ENCODE results near the gene PXDN. TPM values are rescaled to one million over a fixed set of nuclear protein-coding genes. Genes with fewer than 3 reads are reported as not detected.

Gene PXDN
- total RNA-seq, 1 donor from 2014 or later, result 109 TPM

DNA sequence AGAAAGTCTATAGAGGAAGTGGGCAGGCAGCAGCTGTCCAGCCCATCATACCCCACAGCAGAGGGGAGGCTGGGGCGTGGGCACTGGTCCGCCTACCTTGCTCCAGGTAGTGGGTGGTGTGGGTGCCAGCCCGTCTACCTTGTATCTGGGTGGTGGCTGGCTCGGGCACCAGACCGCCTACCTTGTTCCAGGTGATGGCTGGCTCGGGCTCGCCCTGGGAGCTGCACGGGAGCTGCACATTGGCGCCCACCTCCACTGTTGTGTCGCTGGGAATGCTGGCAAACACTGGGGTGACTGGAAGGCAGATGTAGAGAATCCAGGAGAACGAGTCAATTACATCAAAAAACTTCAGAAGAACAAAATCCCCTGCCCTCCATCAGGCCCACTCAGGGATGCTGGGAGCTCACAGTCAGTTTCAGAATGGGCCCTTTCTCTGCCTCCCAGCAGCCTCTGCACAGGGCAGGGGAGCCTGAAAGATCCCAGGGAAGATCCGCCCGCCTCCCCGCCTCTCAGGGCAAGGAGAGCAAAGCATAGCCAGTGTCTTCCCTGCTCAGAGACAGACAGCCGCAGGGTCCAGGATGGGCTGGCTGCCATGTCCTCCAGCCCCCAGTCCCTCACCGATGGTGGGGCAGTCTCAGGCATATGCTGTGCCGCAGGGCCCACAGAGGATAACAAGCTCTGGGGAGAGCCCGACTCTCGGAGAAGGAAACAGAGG, 82.3 kb downstream of the PXDN start:
- no peak for DNase-seq

DNA sequence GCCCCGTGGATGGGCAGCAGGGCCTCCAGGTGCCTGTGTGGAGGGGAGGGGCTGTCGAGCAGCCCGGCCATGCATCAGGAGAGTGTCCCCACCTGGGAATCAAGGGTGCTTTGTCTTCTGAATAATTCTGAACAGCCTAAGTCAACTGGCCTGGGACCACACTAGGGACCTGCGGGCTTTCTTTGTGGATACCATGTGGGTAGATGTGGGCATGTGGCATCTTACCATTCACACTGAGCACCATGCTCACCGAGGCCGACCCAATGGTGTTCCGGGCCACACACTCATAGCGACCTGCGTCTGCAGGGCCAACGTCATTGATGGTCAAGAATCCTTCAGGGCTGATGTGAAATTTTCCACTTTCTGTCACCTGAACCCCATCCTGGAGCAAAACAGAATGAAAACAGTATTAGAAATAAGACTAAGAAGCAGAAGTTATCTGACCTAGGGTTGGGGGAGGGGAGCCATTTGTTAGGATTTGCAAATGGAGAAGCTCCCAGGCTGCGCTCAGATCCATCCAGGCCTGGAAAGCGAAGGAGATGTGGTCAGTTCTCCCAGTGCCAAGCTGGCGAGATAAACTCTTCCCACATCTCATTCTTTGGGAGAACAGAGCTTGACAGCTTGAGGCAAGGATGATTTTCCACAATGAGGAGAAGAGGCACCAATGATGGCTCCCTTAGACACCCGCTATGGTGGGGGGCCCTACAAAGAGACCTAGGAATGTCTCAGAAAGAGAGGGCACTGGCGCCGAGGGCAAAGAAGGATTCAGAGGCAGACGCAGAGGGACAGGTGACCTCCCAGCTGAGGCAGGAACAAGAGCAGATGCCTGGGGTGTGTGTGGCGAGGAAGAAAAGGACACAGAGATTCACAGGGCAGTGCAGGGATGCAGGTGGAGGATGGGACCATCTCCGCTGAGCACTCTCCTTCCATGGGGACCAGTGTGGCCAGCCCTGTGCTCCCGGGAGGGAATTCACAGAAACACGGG, 83.4 kb downstream of the PXDN start:
- DNase-seq, result no peak

DNA sequence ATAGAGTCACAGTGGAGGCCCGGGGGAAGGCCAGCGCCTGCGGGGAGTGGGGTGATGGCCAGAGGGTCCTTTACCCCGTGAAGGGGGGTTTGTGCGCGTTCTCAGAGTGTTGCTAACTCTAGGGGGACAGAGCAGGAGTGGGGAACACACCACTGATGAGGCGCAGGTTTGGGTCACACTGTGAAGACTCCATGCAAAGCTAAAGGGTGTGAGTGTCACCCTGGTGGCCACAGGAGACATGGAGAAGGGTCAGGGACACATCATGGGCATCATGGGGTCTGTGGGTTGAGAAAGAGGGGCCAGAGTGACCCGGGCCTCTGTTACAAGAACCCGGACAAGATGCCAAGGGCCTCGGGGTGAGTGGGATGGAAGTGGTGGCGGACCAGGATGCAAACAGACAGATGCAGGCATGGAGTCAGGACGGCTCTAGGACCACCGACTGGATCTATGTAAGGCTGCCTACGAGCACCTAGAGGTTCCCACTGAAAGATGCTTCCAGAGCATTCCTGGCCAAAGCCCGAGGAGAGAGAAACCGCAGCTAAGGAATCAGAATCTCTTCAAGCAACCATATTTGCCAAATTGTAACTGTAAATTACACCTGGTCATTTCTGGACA, 84.3 kb downstream of the PXDN start:
- no peak for DNase-seq

DNA sequence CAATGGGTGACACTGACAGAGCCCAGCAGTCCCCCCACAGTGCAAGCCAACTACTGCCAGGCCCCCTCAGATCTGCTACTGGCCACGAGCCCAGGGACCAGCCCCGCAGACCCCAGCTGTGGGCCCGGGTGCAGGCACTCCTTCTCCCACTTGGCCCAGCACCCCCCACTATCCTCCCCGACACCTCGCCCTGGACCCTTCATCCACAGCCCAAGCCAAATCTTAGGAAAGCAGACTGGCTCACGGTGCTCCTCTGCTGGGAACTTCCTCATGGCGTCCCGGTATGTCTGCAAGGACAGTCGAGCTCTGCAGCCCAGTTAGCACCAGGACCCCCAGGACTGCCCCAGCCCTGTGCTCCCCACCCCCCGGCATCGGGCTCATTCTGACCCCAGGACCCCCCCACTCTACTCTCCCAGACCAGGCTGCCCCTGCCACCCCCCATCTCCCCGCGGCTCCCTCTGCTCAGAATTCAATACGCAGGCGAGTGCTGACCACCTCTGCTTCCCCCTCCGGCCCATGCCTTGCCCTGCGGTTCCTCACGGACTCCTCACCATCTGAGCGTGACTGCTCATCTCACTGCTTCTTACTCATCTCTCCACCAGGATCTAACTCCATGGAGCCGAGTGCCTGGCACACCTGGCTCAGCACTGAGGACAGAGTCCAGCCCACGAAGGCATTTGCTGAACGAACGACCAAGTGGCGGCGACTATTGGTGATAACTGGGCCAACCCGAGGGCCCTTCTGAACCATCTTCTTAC, 85.7 kb downstream of the PXDN start:
- DNase-seq, result no peak

DNA sequence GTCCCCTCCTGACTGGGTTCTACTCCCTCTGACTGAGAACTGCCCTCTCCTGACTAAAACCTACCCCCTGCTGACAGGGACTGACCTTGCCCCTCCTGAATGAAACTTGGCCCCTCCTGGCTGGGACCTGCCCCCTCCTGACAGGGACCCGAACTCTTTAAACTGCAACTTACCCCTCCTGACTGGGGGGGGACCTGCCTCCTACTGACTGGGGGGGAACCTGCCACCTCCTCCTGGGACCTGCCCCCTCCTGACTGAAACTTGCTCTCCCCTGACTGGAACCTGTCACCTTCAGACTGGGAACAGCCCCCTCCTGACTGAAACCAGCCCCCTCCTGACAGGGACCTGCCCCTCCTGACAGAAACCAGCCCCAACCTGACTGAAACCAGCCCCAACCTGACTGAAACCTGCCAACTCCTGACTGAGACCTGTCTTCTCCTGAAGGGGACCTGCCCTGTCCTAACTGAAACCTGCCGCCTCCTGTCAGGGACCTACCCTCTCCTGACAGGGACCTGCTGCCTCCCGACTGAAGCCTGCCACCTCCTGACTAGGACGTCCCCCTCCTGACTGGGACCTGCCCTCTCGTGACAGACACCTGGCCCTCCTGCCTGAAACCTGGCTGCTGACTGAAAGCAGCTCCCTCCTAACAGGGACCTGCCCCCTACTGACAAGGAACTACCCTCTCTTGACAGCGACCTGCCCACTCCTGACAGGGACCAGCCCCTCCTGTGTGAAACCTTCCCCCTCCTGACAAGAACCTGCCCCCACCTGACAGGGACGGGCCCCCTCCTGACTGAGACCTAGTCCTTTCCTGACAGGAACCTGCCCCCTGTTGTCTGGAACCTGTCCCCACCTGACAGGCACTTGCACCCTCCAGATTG, 87.1 kb downstream of the PXDN start:
- no peak for DNase-seq

DNA sequence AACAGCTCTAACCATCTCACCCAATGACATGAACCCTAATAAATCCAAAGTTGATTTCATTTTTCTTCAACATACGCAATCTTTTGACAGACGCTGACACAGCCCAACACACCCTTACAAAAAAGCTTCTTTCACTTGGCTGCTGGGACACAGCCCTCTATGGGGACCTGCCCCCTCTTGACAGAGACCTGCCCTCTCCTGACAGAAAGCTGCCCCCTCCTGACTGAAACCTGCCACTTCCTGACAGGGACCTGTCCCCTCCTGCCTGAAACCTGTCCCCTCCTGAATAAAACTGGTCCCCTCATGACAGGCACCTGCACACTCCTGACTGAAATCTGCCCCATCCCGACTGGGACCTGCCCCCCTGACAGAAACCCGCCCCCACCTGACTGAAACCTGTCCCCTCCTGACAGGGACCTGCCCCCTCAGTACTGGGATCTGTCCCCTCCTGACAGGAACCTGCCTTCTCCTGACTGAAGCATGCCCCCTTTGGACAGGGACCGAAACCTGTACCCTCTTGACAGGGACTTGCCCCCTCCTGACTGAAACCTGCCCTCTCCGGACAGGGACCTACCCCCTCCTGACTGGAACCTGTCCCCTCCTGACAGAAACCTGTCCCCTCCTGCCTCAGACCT, 87.9 kb downstream of the PXDN start:
- DNase-seq, result no peak

DNA sequence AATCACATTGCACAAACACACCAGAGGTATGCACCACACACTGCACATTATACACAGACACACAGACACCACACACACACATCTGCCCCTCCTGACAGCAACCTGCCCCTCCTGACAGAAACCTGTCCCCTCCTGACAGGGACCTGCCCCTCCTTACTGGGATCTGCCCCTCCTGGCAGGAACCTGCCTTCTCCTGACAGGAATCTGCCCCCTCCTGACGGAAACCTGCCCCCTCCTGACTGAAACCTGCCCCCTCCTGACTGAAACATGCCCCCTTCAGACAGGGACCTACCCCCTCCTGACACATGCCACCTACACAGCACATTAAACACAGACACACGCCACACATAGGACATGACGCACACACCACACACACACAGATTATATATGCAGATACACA, 88.9 kb downstream of the PXDN start:
- no peak for DNase-seq

DNA sequence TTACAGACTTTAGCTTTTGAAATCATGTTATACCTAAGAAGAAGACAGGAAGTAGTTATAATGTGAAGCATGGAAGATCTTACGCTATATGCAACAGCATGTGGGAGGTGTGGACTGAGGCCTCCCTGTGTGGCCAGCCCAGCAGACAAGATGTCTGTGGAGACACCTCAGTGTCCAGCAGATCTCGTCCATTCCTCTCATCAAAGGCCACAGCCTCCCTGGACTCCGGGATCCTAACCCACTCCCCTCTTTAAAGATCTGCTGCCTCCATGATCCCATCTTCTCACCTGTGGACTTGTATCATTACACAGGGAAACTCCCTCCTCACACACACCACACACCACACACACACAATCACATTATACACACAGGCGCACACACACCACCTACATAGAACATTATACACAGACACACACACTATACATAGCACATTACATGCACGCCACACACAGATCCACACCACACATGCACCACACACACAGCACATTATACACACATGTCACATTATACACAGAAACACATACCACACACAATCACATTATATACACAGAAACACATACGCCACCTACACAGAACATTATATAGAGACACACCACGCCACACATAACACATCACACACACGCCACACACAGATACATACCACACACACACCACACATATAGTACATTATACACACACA, 89.5 kb downstream of the PXDN start:
- no peak for DNase-seq

DNA sequence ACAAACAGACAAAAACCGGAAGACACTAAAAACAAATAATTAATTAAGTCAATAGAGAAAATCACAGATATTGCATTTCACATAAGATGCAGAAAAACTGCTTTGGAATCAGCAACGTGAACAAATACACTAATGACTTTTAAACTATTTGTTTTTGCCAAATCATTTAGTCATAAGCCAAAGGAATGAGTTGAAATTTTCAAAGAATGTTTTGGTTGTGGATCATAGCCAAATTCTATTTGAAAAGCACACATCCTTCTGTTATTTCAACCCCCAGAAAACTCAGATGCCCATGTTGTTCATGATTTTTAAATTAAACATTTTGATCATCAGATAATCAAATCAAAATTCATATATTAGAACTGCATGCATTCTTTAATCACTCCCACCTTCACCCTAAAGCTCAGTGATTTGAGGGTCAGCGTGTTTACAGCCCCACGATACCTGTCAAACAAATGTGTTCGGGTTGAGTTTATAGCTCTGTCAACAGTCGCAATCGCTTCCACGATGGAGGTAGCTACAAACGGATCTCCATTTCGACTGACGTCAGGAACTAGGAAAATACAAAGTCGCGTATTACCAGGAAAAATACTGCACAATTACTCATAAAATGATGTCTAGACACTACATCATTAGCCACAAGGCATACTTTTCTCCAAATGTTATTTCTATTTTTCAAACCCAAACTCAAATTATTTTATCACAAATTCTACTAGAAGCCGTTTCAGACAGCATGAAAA, 90.2 kb downstream of the PXDN start:
- no peak for DNase-seq

DNA sequence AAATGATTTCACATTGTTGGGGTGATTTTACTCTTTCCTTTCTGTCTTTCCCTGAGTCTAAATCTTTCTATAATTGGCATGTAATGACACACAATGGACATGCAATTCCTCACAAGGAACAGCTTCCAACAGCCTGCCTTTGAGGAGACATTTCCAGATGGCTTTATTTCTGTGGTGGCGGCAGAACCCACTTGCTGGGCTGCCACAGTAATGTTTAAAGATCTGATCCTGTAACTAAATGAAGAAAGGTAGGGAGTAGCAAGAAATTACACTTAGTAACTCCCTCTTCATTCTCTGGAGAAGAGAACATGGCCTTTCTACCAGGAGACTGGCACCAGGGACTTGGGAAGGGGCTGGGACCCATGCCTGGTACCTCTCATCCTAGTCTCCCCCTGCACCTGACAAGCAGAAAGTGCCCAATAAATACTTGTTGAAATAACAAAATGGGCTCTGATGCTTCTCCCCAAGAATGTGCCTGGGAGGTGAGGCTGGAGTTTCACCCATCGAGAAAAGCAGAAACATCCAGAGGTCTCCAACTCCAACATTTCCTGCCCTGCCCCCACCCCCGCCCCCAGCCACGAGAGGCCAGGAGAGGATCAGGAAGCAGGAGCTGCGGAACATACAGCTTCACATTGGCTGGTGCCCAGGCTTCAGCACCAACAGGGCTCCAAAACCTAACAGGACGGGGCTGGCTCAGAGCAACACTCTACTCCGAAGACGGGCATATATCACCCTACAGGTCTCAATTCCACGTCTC, 92.1 kb downstream of the PXDN start:
- no peak for DNase-seq

DNA sequence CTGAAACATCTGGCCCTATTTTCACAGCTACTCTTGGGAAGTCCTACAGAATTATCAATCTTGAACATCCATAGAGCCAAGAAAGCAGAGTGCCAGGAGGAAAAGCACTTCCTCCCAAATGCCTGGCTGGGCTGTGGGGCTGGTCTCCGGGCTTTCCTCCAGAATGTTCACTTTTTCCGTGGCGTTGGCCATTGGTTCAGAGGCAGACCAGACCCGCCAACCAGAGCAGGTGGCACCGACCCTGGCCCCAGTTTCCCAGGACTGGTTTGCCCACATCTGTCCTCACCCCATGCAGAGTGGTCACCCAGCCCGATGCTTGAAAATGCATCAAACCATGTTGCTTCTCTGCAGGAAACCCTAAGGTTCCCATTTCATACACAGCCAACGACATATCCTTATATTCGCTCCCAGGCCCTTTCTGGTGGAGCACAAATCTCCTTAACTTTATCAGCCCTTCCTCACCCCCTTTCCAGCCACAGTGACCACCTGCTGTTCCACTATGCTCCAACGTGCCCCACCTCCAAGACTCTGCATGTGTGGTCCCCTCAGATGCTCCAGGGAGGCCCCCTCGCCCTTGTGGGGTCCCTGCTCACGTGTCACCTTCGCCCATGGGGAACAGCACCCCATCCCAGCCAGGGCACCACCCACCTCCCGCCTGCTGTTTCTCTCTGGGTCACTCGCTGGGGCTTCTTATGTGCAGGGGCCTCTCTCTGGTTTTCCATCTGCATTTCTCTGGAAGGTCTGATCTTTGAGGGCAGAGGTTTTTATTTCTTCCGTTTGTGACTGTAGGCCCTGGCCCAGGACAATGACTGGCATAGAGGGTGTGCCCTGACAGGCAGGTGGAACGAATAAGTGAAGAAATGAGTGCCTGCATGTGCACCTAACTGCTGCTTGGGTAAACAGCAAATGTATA, 92.9 kb downstream of the PXDN start:
- DNase-seq, result no peak

DNA sequence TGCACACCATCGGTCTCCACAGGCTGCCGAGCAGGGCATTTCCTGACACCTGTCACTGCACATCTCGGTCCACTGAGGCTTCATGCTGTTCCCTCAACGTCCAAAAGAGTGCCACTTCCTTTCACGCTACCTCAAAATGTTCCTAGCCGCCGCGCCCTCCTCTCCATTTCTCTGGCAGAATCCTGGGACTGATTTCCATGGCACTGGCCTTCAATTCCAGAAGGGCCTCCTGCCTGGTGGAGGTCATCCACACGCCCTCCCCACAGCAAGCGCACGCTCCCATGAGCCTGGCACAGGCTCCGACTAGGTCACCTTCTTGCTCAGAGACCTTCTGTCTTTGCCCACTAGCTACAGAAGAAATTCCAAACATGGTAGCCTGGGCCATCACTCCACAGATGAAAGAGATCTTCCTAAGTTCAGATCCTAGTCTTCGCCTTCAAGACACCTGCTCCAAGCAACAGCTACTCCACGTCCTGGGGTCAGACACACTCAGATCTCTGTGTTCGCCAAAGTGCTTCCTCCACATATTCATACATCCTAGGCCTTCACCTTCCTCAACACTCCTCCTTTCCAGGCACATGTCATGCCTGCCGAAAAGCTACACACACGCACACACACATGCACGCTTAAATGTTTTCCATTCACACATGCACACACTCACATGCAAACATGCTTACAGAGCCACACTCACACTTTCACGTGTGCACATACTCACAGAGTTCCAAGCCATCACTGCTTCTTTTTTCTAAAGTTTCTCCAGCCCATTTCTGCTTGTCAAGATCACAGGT, 94.0 kb downstream of the PXDN start:
- DNase-seq, result no peak

DNA sequence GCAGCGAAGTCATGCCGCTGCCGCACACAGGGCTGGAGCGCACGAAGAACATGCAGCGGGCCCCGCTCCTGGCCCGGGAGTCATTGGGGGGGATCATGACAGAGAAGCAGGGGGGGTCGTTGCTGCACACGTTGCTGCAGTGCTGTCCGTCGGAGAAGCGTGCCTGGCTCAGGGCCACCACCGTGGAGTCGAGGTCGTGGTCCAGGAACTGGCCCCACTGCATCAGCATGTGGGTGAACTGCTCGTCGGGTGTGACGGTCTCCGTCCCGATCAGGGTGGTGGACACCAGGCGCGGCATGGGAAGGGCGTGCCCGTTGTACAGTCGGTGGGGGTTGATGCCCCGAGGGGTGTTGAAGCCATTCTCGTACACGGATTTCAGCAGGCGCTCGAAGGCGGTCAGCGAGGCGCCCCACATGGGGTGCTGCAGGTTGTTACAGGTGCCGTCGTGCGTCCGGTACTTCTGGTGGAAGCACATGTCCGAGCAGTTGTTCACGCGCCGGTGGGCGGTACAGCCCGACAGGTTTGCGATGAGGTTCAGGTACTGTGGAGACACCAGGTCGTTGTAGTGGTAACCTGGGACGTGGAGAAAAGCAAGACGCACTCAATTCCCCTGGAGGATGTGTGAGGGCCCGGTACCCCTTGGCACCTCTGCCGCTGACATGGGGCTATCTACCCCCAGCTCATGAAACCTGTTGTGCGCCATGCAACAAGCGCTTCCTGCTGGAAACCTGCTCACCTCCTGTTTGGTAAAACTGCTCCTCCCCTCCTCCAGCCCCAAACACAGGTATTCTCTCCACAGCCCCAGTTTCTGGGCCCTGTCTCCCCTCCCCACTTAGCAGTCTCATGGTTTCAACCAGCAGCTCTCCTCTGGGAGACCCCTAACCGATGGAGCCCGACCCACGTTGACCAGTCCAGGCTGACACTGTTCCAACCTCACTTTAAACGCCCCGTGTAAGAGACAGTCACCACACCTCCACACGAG, 94.9 kb downstream of the PXDN start:
- no peak for DNase-seq

DNA sequence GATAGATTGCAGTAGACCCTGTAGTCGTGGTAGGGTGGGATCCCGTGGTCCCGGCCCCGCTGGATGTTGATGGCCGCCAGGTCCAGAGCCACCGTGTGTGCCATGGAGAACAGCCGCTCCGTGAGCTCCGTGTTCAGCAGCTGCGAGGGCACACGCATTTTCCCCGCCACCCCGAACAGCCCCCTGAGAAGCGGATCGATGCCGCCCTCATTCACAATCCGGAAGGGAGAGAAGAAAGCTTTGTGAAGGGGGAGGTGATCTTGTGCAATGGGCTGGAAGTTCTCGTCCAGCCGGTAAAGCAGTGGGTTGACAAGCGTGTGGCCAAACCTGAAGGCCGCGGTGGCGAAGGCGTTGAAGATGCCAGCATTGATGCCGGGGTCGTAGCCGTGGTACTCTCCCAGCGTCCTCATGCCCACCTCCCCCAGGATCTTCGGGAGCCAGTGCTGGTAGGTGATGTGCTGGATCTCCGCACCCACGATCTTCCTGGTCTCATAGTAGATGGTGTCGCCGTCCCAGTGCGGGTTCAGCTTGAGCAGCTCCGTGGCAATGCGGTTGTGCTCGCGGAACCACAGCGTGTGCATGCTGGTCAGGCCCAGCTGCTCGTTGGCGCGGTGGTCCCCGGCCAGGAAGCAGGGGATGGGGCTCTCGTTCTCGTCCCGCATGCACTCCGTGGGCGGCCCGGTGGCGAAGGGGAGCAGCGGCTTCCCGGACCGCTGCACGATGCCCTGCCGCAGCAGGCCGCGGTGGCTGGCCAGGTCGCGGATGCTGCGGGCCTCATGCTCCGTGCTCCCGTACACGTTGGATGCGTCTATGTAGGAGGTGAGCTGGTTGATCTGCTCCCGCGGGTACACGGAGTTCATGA, 95.8 kb downstream of the PXDN start:
- DNase-seq, result no peak

Measured in skin of body (tissue), 2 donors.